ENCODE results near the gene CAMK2D.

CAMK2D gene

GRCh38 chr4:113607147-113607720 lies 154.3 kb downstream of the CAMK2D start:
- DNase-seq (ENCODE audit: low read depth in 3 of 3): no peak

DNA sequence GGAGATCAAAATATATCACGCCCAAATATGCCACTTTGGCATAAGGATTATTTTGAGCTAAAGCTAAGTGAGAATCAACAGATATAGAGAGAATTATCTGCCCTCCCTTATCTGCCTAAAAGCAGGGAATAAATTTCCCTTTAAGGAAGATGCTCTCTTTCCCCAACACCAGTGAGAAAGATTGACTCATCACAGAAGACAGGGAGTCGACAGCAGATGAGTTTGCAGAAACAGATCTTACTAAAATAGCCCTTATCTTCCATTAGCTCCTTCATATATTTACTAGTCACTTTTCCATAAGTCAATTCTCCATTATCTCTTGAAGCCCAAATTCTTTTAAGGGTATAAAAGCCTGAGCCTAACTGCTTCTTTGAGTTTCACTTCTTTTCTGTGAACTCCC lies 156.6 kb downstream of the CAMK2D start:
- DNase-seq (ENCODE audit: low read depth in 3 of 3): no peak

GRCh38 chr4:113603911-113604310 lies 157.6 kb downstream of the CAMK2D start:
- no peak for DNase-seq (ENCODE audit: low read depth in 3 of 3)

DNA sequence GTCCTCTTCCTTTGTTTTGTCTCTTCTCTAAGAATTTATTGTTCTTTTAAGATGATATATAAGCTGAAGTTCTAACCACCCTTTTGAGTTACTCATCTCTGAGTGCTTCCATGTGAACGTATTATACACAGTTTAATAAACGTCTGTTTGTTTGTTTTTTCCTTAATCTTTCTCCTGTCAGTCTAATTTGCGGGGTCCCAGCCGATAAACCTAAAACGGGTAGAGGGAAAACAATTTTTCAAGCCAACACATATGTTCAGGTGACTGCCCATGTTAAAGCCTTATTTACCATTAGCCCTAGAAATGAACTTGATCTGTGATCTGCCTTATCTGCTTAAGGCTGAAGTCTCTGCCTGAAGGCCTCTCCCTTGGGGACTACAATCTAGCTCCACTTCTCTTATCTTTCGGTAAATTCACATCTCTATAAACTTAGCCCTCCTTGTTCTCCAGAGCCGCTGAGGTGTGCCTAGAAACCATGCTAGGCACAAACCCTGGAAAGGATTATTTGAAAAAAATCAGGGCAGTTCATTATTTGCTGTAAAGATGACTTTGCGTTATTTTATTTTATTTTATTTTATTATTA lies 158.8 kb downstream of the CAMK2D start:
- no peak for DNase-seq (ENCODE audit: low read depth in 3 of 3)

GRCh38 chr4:113601636-113602035 lies 159.9 kb downstream of the CAMK2D start:
- DNase-seq (ENCODE audit: low read depth in 3 of 3): no peak

DNA sequence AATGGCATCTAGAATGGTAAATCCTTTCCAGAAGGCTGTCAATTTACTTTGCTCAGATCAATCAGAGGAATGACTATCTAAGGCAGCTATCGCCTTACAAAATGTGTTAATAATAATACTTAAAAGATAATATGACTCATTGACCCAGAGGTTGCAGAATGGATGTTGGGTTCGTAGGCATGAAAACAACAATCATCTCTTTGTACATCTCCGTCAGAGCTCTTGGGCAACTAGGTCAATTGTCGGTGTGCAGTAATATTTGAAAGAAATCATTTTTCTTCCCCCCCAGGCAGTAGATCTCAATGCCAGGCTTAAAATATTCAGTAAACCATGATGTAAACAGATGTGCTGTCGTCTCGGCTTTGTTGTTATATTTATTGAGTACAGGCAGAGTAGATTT lies 165.1 kb downstream of the CAMK2D start:
- DNase-seq (ENCODE audit: low read depth in 3 of 3): no peak

GRCh38 chr4:113594231-113594556 lies 167.3 kb downstream of the CAMK2D start:
- no peak for DNase-seq (ENCODE audit: low read depth in 3 of 3)

DNA sequence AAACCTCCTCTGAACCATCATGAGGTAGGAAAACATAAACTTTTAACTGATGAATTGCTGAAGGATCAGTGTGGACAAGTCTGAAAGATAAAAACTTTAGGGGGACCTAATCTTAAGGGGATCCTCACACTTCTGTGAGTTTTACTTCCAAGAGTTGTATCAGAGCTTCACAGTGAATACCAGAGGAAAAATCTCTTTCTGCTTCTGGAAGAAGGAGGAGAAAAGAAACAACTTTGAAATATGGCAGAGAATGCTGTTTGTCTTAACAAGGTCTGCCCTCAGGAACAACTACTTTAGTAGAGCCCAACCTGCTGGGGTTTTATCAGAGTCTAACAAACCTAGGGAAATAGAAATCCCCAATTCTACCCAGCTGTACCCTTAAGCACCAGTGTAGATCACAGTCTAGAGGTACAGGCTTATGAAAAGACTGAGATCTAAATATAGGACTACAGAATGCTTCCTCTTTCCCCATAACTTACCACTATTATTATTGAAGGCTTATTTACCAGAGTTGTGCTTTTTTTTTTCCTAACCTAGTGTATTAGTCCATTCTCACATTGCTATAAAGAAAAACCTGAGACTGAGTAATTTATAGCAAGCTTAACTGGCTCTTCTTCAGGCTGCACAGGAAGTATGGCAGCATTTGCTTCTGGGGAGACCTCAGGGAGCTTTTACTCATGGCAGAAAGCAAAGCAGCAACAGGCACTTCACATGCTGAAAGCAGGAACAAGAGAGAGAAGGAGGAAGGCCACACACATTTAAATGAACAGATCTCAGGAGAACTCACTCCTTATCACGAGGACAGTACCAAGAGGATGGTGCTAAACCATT lies 167.9 kb downstream of the CAMK2D start:
- no peak for DNase-seq (ENCODE audit: low read depth in 3 of 3)

DNA sequence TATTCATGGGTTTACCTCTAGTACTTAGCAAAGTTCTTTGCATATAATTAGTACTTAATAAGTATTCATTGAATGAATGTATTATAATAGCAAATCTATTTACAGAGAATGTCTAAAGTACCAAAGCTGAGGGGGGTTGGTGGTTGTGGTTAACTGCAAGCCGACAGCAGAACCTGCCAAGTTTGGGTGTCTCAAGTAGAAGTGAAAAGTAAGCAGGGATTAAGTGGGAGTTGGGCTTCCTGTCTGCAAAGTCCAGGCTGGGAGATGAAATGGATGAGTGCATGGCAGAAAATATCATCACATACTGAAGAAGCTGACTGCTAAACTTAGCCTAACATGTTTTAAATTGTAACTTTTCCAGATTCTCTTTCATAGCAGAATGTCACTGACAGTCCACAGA lies 169.6 kb downstream of the CAMK2D start:
- no peak for DNase-seq (ENCODE audit: low read depth in 3 of 3)

DNA sequence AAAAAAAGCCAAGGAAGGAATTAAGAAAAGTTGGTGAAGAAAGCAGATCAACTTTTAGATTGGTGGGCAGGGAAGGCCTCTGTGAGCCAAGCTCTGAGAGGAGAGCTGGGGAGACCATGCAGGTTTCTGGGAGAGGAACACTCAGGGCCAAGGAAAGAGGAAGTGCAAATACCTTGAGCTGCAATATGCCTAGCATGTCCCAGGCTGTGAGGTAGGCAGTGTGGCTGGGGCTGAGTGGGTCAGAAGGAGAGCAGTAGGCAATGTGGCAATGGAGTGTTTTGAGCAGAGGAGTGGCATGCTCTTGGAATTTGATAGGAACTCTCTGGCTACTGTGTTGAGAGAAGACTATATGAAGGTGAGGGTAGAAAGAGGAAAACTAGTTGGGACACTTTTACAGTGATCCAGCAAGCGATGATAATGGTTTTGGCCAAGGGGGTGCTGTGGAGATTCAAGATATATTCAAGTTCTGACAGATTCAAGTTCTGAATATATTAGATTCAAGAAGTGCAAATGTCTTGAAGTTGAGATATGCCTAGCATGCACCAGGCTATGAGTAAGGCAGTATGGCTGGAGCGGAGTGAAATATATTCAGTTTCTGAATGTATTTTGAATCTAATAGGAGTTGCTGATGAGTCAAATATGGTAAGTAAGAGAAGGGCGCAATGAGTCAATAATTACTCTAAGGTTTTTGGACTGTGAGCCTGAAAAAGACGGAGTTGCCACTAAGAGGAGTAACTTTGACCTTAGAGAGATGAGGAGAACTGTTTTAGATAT lies 172.5 kb downstream of the CAMK2D start:
- no peak for DNase-seq (ENCODE audit: low read depth in 3 of 3)

GRCh38 chr4:113587640-113588275 lies 173.8 kb downstream of the CAMK2D start:
- no peak for DNase-seq (ENCODE audit: low read depth in 3 of 3)

GRCh38 chr4:113587156-113587555 lies 174.4 kb downstream of the CAMK2D start:
- DNase-seq (ENCODE audit: low read depth in 3 of 3): no peak

DNA sequence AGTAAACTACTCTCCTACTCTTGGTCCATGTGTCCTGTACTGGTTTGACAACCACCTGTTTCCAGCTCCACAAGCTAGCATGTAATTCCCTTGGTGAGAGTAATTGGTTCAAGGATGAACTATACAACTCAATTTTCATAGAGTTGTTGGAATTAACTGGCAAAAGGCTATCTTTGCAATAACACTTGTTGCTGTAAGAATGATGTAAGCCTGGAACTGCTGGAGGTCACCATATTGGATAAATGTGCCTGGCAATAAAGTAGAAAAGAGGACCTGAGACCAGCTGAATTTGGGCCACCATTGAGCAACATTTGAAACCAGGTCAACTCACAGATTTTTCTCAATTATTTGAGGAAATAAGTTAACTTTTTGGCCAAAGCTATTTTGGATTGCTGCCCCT lies 175.5 kb downstream of the CAMK2D start:
- no peak for DNase-seq (ENCODE audit: low read depth in 3 of 3)

DNA sequence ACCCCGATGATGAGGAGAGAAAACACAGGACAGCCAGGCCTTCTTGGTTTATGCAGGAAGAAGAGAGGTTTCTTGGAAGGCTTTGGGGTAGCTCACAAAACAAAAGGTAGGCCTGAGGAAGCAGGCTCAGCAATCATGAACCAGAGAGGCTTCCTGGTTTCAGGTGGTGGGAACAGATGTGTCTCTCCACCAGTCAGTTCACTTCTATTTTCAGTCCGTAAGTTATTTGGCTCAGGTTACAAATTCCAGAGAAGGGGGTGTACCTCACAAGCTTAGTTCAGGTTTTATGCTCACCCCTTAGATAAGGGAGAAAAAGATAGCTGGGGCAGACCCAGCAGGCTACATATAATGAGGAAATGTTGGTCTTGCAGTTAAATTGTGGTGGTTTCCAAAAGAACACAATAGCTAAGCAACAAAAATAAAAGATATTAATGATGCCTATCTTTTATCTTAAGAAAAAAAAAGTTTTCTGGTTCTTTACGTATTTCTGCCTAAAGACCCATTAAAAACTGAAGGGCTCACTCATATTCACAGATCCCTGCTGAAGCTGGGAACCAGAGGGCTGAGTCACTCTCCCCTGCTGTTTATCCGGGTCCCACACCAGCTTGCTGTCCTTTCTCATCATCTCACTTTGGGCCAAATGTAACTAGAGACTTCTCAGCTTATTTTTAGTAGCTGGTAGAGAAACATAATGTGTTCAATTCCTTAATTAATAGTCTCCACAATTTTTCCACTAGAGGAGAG lies 177.0 kb downstream of the CAMK2D start:
- DNase-seq (ENCODE audit: low read depth in 3 of 3): no peak

GRCh38 chr4:113582737-113583136 lies 178.8 kb downstream of the CAMK2D start:
- DNase-seq (ENCODE audit: low read depth in 3 of 3): no peak

GRCh38 chr4:113579360-113579759 lies 182.2 kb downstream of the CAMK2D start:
- no peak for DNase-seq (ENCODE audit: low read depth in 3 of 3)

DNA sequence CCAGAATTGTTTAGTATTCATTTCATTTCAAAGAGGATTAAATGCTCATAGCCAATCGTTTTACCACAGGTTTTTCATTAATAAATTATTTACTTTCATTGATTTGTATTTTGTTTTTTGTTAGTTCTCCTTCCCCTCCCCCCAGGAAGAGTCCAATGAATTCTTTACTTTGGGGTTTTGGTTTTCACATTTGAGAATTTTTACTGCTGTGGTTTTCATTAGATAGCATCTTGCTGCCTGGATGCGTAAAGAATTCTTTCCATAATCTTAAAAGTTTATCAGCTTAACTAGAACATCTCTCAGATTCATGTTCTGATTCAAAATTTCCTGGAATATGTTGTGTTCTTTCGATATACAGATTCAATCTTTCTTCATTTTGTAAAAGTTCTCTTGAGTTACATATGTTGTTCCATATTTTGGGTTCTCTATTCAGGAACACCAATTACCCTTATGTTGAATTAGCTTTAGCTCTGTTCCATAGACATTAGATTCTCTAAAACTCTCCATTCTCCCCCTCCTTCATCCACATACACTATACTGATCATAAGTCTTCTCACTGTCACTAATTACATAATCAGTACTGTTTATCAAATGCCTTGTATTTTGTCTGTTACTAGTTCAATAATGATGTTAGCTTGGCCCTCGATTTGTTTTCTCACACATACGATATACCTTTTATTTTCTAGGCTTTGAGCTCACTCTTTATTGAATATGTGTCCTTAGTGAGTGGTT lies 184.4 kb downstream of the CAMK2D start:
- DNase-seq (ENCODE audit: low read depth in 3 of 3): no peak

- DNase-seq (ENCODE audit: low read depth in 3 of 3): no peak
These were observed 186.1 kb downstream of the CAMK2D start for GRCh38 chr4:113575401-113575800.

GRCh38 chr4:113574636-113575103 lies 186.9 kb downstream of the CAMK2D start:
- no peak for DNase-seq (ENCODE audit: low read depth in 3 of 3)

DNA sequence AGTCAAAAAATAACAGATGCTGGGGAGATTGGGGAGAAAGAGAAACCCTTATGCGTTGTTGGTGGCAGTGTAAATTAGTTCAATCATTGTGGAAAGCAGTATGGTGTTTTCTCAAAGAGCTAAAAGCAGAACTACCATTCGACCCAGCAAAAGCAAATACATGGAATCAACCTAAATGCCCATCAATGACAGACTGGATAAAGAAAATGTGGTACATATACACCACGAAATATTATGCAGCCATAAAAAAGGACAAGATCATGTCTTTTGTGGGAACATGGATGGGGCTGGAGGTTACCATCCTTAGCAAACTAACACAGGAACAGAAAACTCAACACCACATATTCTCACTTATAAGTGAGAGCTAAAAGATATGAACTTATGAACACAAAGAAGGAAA lies 188.9 kb downstream of the CAMK2D start:
- DNase-seq (ENCODE audit: low read depth in 3 of 3): no peak

Data from stimulated activated CD4-positive, alpha-beta T cell treated with anti-CD3 and anti-CD28 coated beads, TNF-alpha, amount 100 ng/mL, for 24 hours (primary cell).